ENCODE data around the gene POP7. TPM values are rescaled to one million over a fixed set of nuclear protein-coding genes. Genes with fewer than 3 reads are reported as not detected.
"Not testable (repeated sequence)": the region's sequence is repeated elsewhere in the genome, so short reads cannot be mapped to it uniquely, and the experiment has no call there.

POP7 gene
- total RNA-seq, 1 donor from 2014 or later: 42.5 TPM

- intact Hi-C loops (cut with micrococcal nuclease): no loop called here
Observed at GRCh38 chr7:100720671-100721504, 15.0 kb downstream of the POP7 start.

- intact Hi-C loops (cut with micrococcal nuclease): no loop called here
Observed at GRCh38 chr7:100721505-100721812, 15.5 kb downstream of the POP7 start.

- intact Hi-C loops (cut with micrococcal nuclease): no loop called here
Observed at GRCh38 chr7:100722480-100723212, 16.7 kb downstream of the POP7 start.

- intact Hi-C loops (cut with micrococcal nuclease): no loop called here
Observed at GRCh38 chr7:100723732-100724275, 17.9 kb downstream of the POP7 start.

GRCh38 chr7:100724364-100724763, 18.4 kb downstream of the POP7 start:
- intact Hi-C loops (cut with micrococcal nuclease): not testable (repeated sequence)

- intact Hi-C loops (cut with micrococcal nuclease): no loop called here
Observed at GRCh38 chr7:100726996-100727761, 21.3 kb downstream of the POP7 start.

GRCh38 chr7:100728196-100728595, 22.3 kb downstream of the POP7 start:
- intact Hi-C loops (cut with micrococcal nuclease): no loop called here

GRCh38 chr7:100730136-100730800, 24.3 kb downstream of the POP7 start:
- intact Hi-C loops (cut with micrococcal nuclease): no loop called here

- intact Hi-C loops (cut with micrococcal nuclease): no loop called here
Observed at GRCh38 chr7:100731937-100732636, 26.2 kb downstream of the POP7 start.

GRCh38 chr7:100735730-100736129, 29.8 kb downstream of the POP7 start:
- intact Hi-C loops (cut with micrococcal nuclease): no loop called here

GRCh38 chr7:100736671-100737070, 30.8 kb downstream of the POP7 start:
- intact Hi-C loops (cut with micrococcal nuclease): no loop called here

GRCh38 chr7:100739934-100740333, 34.0 kb downstream of the POP7 start:
- intact Hi-C loops (cut with micrococcal nuclease): no loop called here

GRCh38 chr7:100744605-100745004, 38.7 kb downstream of the POP7 start:
- intact Hi-C loops (cut with micrococcal nuclease): no loop called here

- intact Hi-C loops (cut with micrococcal nuclease): no loop called here
Observed at GRCh38 chr7:100745184-100745583, 39.3 kb downstream of the POP7 start.

- intact Hi-C loops (cut with micrococcal nuclease): no loop called here
Observed at GRCh38 chr7:100752994-100753393, 47.1 kb downstream of the POP7 start.

- intact Hi-C loops (cut with micrococcal nuclease): no loop called here
Observed at GRCh38 chr7:100753750-100754149, 47.8 kb downstream of the POP7 start.
